DOHH2 (cell line): ENCODE measurements around the gene RAP1GAP.

Source experiments
- EZH2phosphoT487 ChIP-seq: fragments of 200-600 bp; sonication (generic); IDR thresholded peaks from 2 replicates; pipeline ENCODE4 v1.6.1; 2017; ENCODE audit warnings: borderline replicate concordance, mild to moderate bottlenecking, antibody characterized with exemption, low read length, moderate library complexity, mixed read lengths
- TF ChIP-seq, protein P1 (sequence below): fragments of 200-600 bp; sonication (generic); IDR thresholded peaks from one replicate; pipeline ENCODE4 v1.5.1; 2014; ENCODE audit warnings: antibody characterized with exemption, mild to moderate bottlenecking, low read depth, low read length; ENCODE audit not compliant: poor library complexity, severe bottlenecking

DNA sequence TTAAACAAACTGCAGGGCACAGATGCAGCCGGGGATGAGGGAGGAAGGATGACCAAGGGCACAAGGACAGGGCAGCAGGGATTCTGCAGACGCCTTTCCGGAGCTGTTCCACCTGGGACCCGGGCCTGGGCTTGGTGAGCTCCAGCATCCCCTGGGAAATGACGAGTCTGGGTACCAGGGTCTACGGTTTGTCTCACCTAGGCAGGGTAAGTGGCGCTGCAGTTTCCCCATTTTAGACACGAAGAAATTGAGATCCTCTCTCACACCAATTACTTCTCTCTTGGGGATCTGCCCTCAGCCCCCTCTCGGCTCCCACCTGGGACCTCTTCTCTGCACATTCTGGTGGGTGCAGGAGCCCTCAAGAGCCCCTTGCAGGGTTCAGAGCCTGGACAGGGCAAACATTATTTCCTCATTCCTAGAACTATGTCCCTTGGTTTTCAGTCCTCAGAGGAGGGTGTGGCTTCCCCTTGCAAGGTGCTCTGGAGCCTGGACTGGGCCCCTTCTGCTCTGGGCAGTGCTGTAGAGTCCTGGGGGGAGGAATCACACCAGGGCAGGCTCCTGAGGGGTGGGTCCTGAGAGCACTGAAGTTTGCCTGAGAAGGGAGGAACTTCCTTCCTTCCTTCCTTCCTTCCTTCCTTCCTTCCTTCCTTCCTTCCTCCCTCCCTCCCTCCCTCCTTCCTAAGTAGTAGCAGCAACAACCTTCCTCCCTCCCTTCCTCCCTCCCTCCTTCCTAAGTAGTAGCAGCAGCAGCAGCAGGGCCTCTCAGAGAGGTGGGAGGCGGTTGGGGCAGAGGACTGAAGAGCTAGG, 16.0 kb downstream of the RAP1GAP start:
- TF ChIP-seq, protein P1, sequence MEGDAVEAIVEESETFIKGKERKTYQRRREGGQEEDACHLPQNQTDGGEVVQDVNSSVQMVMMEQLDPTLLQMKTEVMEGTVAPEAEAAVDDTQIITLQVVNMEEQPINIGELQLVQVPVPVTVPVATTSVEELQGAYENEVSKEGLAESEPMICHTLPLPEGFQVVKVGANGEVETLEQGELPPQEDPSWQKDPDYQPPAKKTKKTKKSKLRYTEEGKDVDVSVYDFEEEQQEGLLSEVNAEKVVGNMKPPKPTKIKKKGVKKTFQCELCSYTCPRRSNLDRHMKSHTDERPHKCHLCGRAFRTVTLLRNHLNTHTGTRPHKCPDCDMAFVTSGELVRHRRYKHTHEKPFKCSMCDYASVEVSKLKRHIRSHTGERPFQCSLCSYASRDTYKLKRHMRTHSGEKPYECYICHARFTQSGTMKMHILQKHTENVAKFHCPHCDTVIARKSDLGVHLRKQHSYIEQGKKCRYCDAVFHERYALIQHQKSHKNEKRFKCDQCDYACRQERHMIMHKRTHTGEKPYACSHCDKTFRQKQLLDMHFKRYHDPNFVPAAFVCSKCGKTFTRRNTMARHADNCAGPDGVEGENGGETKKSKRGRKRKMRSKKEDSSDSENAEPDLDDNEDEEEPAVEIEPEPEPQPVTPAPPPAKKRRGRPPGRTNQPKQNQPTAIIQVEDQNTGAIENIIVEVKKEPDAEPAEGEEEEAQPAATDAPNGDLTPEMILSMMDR: no peak
- TF ChIP-seq EZH2phosphoT487: no peak
